Osteocyte (in vitro differentiated cells): ENCODE results near the gene SMYD2. TPM values are rescaled to one million over a fixed set of nuclear protein-coding genes. Genes with fewer than 3 reads are reported as not detected.

Source experiments
- DNase-seq: peaks from one replicate; pipeline ENCODE4 v3.0.0; 2021; ENCODE audit warnings: mixed read lengths; ENCODE audit not compliant: unreplicated experiment; ENCODE audit errors: extremely low spot score
- H3K27ac Mint-ChIP-seq: one replicate; pipeline ENCODE4 v1.8.0; 2021; ENCODE audit warnings: mild to moderate bottlenecking, mixed read lengths; ENCODE audit not compliant: unreplicated experiment
- H3K27me3 Mint-ChIP-seq: one replicate; pipeline ENCODE4 v1.8.0; 2021; ENCODE audit warnings: mixed read lengths; ENCODE audit not compliant: unreplicated experiment
- H3K36me3 Mint-ChIP-seq: one replicate; pipeline ENCODE4 v1.8.0; 2021; ENCODE audit warnings: mixed read lengths; ENCODE audit not compliant: unreplicated experiment
- H3K4me1 Mint-ChIP-seq: one replicate; pipeline ENCODE4 v1.8.0; 2021; ENCODE audit warnings: mixed read lengths; ENCODE audit not compliant: unreplicated experiment
- H3K4me3 Mint-ChIP-seq: one replicate; pipeline ENCODE4 v1.8.0; 2021; ENCODE audit warnings: mild to moderate bottlenecking, moderate library complexity, mixed read lengths; ENCODE audit not compliant: unreplicated experiment
- H3K9me3 Mint-ChIP-seq: one replicate; pipeline ENCODE4 v1.8.0; 2021; ENCODE audit warnings: mixed read lengths; ENCODE audit not compliant: unreplicated experiment
- long read RNA-seq: library from polyadenylated mRNA; unstranded; transcript quantifications from one replicate; pipeline ENCODE4 v2.0.0, GENCODE V29; 2021
- total RNA-seq: library from RNA; stranded (reverse); gene quantifications from 2 replicates; pipeline ENCODE4 v1.2.1, GENCODE V29; 2021
- TF ChIP-seq, protein P1 (sequence below): fragments of 200-600 bp; sonication (generic); IDR thresholded peaks from 2 replicates; pipeline ENCODE4 v1.5.0; 2021; ENCODE audit warnings: antibody characterized with exemption, mild to moderate bottlenecking, moderate library complexity

The SMYD2 gene, protein sequence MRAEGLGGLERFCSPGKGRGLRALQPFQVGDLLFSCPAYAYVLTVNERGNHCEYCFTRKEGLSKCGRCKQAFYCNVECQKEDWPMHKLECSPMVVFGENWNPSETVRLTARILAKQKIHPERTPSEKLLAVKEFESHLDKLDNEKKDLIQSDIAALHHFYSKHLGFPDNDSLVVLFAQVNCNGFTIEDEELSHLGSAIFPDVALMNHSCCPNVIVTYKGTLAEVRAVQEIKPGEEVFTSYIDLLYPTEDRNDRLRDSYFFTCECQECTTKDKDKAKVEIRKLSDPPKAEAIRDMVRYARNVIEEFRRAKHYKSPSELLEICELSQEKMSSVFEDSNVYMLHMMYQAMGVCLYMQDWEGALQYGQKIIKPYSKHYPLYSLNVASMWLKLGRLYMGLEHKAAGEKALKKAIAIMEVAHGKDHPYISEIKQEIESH
- 44.7 and 46.8 TPM in 2 replicates for total RNA-seq
- long read RNA-seq, transcript SMYD2-203 (11 exons, 1,618 nt): minor isoform, 6 of 137 reads
- long read RNA-seq, transcript SMYD2-201 (12 exons, 1,671 nt): major isoform, 115 of 137 reads
- long read RNA-seq, partial matches to known transcripts: 5 of 137 reads
- long read RNA-seq, other reads (novel, unspliced or antisense): 11 of 137 reads

DNA sequence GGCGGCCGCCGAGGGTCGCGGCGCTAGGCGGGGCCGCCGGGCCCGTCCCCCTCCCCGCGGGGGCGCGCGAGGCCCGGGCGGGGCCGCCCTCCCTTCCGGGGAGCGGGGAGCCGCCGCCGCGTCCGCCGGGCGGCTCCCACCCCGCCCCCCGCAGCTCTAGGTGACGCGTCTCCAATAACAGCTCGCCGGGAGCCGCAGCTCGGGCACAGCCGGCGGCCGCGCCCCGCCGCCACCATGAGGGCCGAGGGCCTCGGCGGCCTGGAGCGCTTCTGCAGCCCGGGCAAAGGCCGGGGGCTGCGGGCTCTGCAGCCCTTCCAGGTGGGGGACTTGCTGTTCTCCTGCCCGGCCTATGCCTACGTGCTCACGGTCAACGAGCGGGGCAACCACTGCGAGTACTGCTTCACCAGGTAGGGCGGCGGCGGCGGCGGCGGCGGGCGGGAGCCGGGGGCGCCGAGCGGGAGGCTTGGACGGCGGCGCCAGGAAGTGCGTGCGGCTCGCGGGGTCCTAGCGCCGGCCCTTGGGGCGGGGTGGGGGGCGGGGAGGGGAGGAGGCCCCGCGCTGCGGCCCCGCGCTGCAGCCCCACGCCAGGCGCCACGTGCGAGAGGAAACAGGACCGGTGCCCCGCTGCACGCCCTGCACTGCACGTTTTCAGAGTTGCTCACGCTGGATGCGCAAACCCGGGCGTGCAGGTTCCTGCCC is at the start of gene SMYD2:
Gene SMYD2, plus strand, starts transcription at position 139 of the 699 bp plus-strand sequence. Its CDS starts 96 bp downstream, at position 235.
- Mint-ChIP-seq H3K36me3 (peaks cover 2% of the 10 kb centered on the region), H3K4me3 (peak within 1 kb of the TSS; percentile 93), H3K27me3 (no peaks in the 10 kb centered on the region), H3K9me3 (no peaks in the 10 kb centered on the region), H3K27ac (peak within 1 kb of the TSS; percentile 90), H3K4me1 (peaks cover 55% of the 10 kb centered on the region)
- TF ChIP-seq, protein P1, sequence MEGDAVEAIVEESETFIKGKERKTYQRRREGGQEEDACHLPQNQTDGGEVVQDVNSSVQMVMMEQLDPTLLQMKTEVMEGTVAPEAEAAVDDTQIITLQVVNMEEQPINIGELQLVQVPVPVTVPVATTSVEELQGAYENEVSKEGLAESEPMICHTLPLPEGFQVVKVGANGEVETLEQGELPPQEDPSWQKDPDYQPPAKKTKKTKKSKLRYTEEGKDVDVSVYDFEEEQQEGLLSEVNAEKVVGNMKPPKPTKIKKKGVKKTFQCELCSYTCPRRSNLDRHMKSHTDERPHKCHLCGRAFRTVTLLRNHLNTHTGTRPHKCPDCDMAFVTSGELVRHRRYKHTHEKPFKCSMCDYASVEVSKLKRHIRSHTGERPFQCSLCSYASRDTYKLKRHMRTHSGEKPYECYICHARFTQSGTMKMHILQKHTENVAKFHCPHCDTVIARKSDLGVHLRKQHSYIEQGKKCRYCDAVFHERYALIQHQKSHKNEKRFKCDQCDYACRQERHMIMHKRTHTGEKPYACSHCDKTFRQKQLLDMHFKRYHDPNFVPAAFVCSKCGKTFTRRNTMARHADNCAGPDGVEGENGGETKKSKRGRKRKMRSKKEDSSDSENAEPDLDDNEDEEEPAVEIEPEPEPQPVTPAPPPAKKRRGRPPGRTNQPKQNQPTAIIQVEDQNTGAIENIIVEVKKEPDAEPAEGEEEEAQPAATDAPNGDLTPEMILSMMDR: no peak
- DNase-seq: no peak

- Mint-ChIP-seq H3K4me1 (no peaks in the 10 kb centered on the region), H3K36me3 (no peaks in the 10 kb centered on the region), H3K27ac (no peak overlapping the region), H3K27me3 (peaks cover 35% of the 10 kb centered on the region), H3K9me3 (no peaks in the 10 kb centered on the region), H3K4me3 (no peak overlapping the region)
- DNase-seq: no peak
- TF ChIP-seq, protein P1: no peak
Measured at GRCh38 chr1:214233856-214234634, 46.9 kb upstream of the SMYD2 start.

DNA sequence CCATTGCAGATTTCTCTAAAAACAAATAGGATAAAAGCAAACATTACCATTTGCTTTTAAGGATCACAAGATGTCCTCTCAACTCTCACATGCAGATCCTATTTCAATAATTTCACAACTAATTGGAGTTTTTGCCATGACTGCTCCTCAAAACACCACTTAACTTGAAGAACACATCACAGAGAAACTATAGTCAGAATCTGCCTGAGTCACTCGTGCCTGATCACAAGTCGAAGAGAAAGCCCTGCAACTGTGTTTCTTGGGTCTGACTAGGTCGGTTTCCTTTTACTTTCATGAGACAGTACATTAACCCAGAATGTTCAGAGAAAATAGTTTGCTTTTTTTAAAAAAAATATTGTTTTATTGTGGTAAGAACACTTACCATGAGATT is 46.3 kb upstream of the SMYD2 start:
- no peak for DNase-seq
- no peaks in the 10 kb centered on the region for H3K9me3 Mint-ChIP-seq
- peaks cover 34% of the 10 kb centered on the region for H3K27me3 Mint-ChIP-seq
- H3K36me3 Mint-ChIP-seq: no peaks in the 10 kb centered on the region
- no peak overlapping the region for H3K27ac Mint-ChIP-seq
- no peak overlapping the region for H3K4me3 Mint-ChIP-seq
- no peaks in the 10 kb centered on the region for H3K4me1 Mint-ChIP-seq
- TF ChIP-seq, protein P1: no peak

DNA sequence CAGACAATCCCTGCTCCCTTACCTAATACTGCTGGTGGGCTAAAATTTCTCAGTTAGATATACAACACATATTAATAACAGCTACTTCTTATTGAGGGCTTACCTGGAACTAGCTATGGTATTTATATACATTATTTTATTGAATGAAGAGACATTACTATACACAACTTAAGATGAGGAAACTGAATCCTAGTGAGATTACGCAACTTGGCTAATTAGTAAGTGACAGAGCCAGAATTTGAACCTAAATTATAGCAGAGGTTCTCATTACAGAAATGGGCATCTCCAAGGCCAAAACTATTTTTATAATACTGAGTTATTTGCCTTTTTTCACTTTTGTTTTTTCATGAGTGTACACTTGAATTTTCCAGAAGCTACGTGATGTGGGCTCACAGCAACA is 44.5 kb upstream of the SMYD2 start:
- TF ChIP-seq, protein P1: no peak
- Mint-ChIP-seq H3K4me3 (no peak overlapping the region), H3K9me3 (no peaks in the 10 kb centered on the region), H3K4me1 (no peaks in the 10 kb centered on the region), H3K36me3 (no peaks in the 10 kb centered on the region), H3K27me3 (peaks cover 42% of the 10 kb centered on the region), H3K27ac (no peak overlapping the region)
- DNase-seq: no peak
